Measurements from ENCODE around the gene MTX1.
"Not testable (repeated sequence)": the region's sequence is repeated elsewhere in the genome, so short reads cannot be mapped to it uniquely, and the experiment has no call there.

MTX1 gene

GRCh38 chr1:155191904-155192303, 16.6 kb upstream of the MTX1 start:
- Histone ChIP-seq H3K36me3 (peaks cover 0 to 4% (median 0%) of the 10 kb centered on the region in 3 donors), H3K9me3 (no peaks in the 10 kb centered on the region), H3K27ac (peak overlapping the region; percentile 82 to 83), H3K4me1 (peaks cover 0 to 43% (median 28%) of the 10 kb centered on the region in 4 donors), H3K4me3 (no peak overlapping the region), H3K27me3 (no peaks in the 10 kb centered on the region)
- intact Hi-C loops (cut with DNase I; ENCODE audit: low total_unique reads) = no loop called here
- TF ChIP-seq CTCF (IDR thresholded peaks at IDR 0.05) = no peak
- DNase-seq = no peak

GRCh38 chr1:155192346-155193274, 15.9 kb upstream of the MTX1 start:
- intact Hi-C loops (cut with DNase I; ENCODE audit: low total_unique reads) = no loop called here
- H3K36me3 ChIP-seq = peaks cover 0 to 11% (median 4%) of the 10 kb centered on the region in 3 donors
- DNase-seq = no peak
- TF ChIP-seq CTCF (IDR thresholded peaks at IDR 0.05) = no peak
- no peaks in the 10 kb centered on the region for H3K27me3 ChIP-seq
- H3K4me3 ChIP-seq = peak overlapping the region; percentile 54 to 77
- peak overlapping the region; percentile 82 to 83 for H3K27ac ChIP-seq
- peaks cover 0 to 38% (median 28%) of the 10 kb centered on the region in 4 donors for H3K4me1 ChIP-seq
- no peaks in the 10 kb centered on the region for H3K9me3 ChIP-seq

- Histone ChIP-seq H3K9me3 (no peaks in the 10 kb centered on the region), H3K4me3 (peak overlapping the region; percentile 54 to 77), H3K36me3 (peaks cover 0 to 19% (median 10%) of the 10 kb centered on the region in 3 donors), H3K4me1 (peaks cover 0 to 36% (median 28%) of the 10 kb centered on the region in 4 donors), H3K27me3 (no peaks in the 10 kb centered on the region), H3K27ac (peak overlapping the region; percentile 82 to 83)
- TF ChIP-seq CTCF (IDR thresholded peaks at IDR 0.05) = peak; percentile 98 to 99
- intact Hi-C loops (cut with DNase I; ENCODE audit: low total_unique reads) = no loop called here
- DNase-seq = peak; percentile 87 to 95
These were observed 15.1 kb upstream of the MTX1 start for GRCh38 chr1:155193275-155193990.

- Histone ChIP-seq H3K36me3 (peaks cover 0 to 22% (median 10%) of the 10 kb centered on the region in 3 donors), H3K4me3 (peak overlapping the region; percentile 54 to 77), H3K4me1 (peaks cover 0 to 36% (median 28%) of the 10 kb centered on the region in 4 donors), H3K27ac (peak overlapping the region; percentile 82 to 83)
- H3K9me3 ChIP-seq; H3K27me3 ChIP-seq; DNase-seq; intact Hi-C loops (cut with DNase I; ENCODE audit: low total_unique reads): not testable (repeated sequence)
These were observed 14.6 kb upstream of the MTX1 start for GRCh38 chr1:155193991-155194240.

- H3K9me3 ChIP-seq = no peaks in the 10 kb centered on the region
- H3K27ac ChIP-seq = peak overlapping the region; percentile 82 to 83
- DNase-seq = no peak
- peak overlapping the region; percentile 54 to 77 for H3K4me3 ChIP-seq
- H3K36me3 ChIP-seq = peaks cover 0 to 27% (median 18%) of the 10 kb centered on the region in 3 donors
- TF ChIP-seq CTCF (IDR thresholded peaks at IDR 0.05) = no peak
- intact Hi-C loops (cut with DNase I; ENCODE audit: low total_unique reads) = no loop called here
- peaks cover 0 to 36% (median 28%) of the 10 kb centered on the region in 4 donors for H3K4me1 ChIP-seq
- H3K27me3 ChIP-seq = no peaks in the 10 kb centered on the region
These were observed 13.0 kb upstream of the MTX1 start for GRCh38 chr1:155195201-155196102.

All from tibial artery (tissue), 4 donors.